NCI-H2196 treated with DMSO at 0.1 percent for 48 hours (cell line): ENCODE results near the gene SLC22A4.
A peak's percentile ranks its signal among the peaks of the same experiment; 100 is the strongest.

Experiments
- DNase-seq: peaks from one replicate; lab custom pipeline; 2025; ENCODE audit not compliant: unreplicated experiment; lab: John Stamatoyannopoulos, UW

Gene SLC22A4

GRCh38 chr5:132274050-132274792 is 20.0 kb upstream of the SLC22A4 start:
- DNase-seq: no peak

GRCh38 chr5:132275367-132276220 is 18.6 kb upstream of the SLC22A4 start:
- no peak for DNase-seq

- no peak for DNase-seq
Measured at GRCh38 chr5:132277256-132277655, 16.9 kb upstream of the SLC22A4 start.

GRCh38 chr5:132277971-132278853 is 16.0 kb upstream of the SLC22A4 start:
- DNase-seq: no peak

GRCh38 chr5:132279801-132280200 is 14.4 kb upstream of the SLC22A4 start:
- no peak for DNase-seq

GRCh38 chr5:132280371-132281240 is 13.6 kb upstream of the SLC22A4 start:
- DNase-seq: no peak

GRCh38 chr5:132281856-132282614 is 12.2 kb upstream of the SLC22A4 start:
- no peak for DNase-seq

GRCh38 chr5:132283423-132284043 is 10.7 kb upstream of the SLC22A4 start:
- no peak for DNase-seq

- no peak for DNase-seq
Measured at GRCh38 chr5:132289097-132289496, 5.1 kb upstream of the SLC22A4 start.

- DNase-seq: no peak
Measured at GRCh38 chr5:132291026-132291425, 3.2 kb upstream of the SLC22A4 start.

- peak; percentile 90 for DNase-seq
Measured at GRCh38 chr5:132293066-132293991, 865 bp upstream of the SLC22A4 start.

GRCh38 chr5:132294728-132295504 is 722 bp downstream of the SLC22A4 start:
- DNase-seq: no peak

- DNase-seq: no peak
Measured at GRCh38 chr5:132295505-132296411, 1.6 kb downstream of the SLC22A4 start.

GRCh38 chr5:132296412-132297016 is 2.3 kb downstream of the SLC22A4 start:
- DNase-seq: no peak

- DNase-seq: no peak
Measured at GRCh38 chr5:132297211-132297940, 3.2 kb downstream of the SLC22A4 start.
